Measurements from ENCODE around the gene TSPAN3.

DNA sequence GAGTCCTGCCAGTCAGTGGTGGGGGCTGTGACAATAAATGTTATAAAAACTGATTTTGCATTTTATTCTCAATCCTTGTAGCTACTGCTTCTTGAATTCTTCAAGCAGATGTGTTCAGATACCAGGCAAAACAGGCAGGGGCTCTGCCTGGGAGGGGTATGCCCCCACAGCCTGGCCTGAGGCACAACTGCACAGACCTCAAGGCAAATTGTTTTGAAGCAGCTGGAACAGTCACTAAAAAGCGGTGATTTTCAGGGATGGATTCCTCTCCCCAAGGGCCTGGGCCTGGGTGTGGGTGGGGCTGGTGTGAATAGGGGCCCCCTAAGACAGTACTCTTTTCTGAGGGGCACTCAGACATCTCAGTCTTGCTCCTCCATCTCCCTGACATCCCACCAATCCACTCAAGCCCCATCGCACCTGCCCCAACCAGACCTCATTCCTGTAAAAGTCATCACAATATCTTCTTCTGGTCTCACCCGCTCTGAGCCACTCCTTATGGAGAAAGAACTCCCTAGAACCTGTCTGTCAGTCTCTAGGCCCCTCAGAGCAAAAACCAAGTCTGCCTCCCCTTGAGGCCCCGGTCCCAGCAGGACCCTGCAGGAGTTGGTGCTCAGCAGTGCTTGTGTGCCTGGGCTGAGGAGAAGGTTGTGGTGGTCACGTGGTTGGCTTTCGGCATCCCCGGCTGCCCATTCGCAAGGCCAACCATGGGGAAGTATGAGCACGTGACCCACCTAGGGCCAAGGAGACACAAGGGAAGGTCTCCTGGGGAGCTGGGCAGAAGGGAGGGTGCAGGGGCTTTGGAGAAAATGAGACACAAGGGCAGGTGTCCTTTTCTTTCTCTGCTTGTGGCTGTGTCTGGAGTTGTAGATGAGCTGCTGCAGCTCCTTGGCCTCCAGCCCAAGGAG, 78.9 kb downstream of the TSPAN3 start:
- TF ChIP-seq CTCF (IDR thresholded peaks at IDR 0.05 in 4 of 5, conservative IDR thresholded peaks at IDR 0.05 in 1 of 5) = no peak
- TF ChIP-seq POLR2A (IDR thresholded peaks at IDR 0.05) = no peak

Measured in gastrocnemius medialis (tissue), 4 donors.